Skeletal muscle cell (primary cell): ENCODE data around the gene AQP2.
"Not testable (repeated sequence)": the region's sequence is repeated elsewhere in the genome, so short reads cannot be mapped to it uniquely, and the experiment has no call there.

ENCODE experiments used
- DNase-seq: peaks from one replicate; pipeline ENCODE4 v3.0.0-alpha.2; 2010; ENCODE audit warnings: low read depth
- H3K4me3 ChIP-seq: 2 replicates; pipeline ENCODE4 v1.5.1; 2011; ENCODE audit warnings: low read depth, mild to moderate bottlenecking, control low read depth, low read length, moderate library complexity

The AQP2 gene

GRCh38 chr12:49980501-49981349 lies 30.2 kb downstream of the AQP2 start:
- no peak for DNase-seq
- no peak overlapping the region for H3K4me3 ChIP-seq

GRCh38 chr12:49982246-49983087 lies 31.9 kb downstream of the AQP2 start:
- no peak overlapping the region for H3K4me3 ChIP-seq
- no peak for DNase-seq

GRCh38 chr12:49983892-49984291 lies 33.4 kb downstream of the AQP2 start:
- H3K4me3 ChIP-seq, result no peak overlapping the region
- DNase-seq, result peak; percentile 70

GRCh38 chr12:49984476-49985359 lies 34.2 kb downstream of the AQP2 start:
- no peak for DNase-seq
- no peak overlapping the region for H3K4me3 ChIP-seq

- DNase-seq, result no peak
- H3K4me3 ChIP-seq, result no peak overlapping the region
Observed at GRCh38 chr12:49985981-49986380, 35.4 kb downstream of the AQP2 start.

GRCh38 chr12:49986476-49986875 lies 35.9 kb downstream of the AQP2 start:
- DNase-seq, H3K4me3 ChIP-seq: not testable (repeated sequence)

GRCh38 chr12:49987625-49988303 lies 37.2 kb downstream of the AQP2 start:
- peak; percentile 16 for DNase-seq
- no peak overlapping the region for H3K4me3 ChIP-seq

GRCh38 chr12:49989400-49989799 lies 38.9 kb downstream of the AQP2 start:
- not testable (repeated sequence) for DNase-seq

GRCh38 chr12:49990273-49990672 lies 39.7 kb downstream of the AQP2 start:
- DNase-seq, result no peak
- no peak overlapping the region for H3K4me3 ChIP-seq

More at GRCh38 chr12:49989400-49989799, 38.9 kb downstream of the AQP2 start:
- not testable (repeated sequence) for H3K4me3 ChIP-seq

GRCh38 chr12:49998453-49998852 lies 47.9 kb downstream of the AQP2 start:
- H3K4me3 ChIP-seq, result no peak overlapping the region
- DNase-seq, result no peak

- no peak for DNase-seq
- H3K4me3 ChIP-seq, result no peak overlapping the region
Observed at GRCh38 chr12:50003595-50003994, 53.1 kb downstream of the AQP2 start.

- no peak overlapping the region for H3K4me3 ChIP-seq
- no peak for DNase-seq
Observed at GRCh38 chr12:50004696-50005095, 54.2 kb downstream of the AQP2 start.

GRCh38 chr12:50005175-50005574 lies 54.6 kb downstream of the AQP2 start:
- H3K4me3 ChIP-seq, result no peak overlapping the region
- DNase-seq, result no peak

- no peak for DNase-seq
- no peak overlapping the region for H3K4me3 ChIP-seq
Observed at GRCh38 chr12:50006280-50006679, 55.7 kb downstream of the AQP2 start.

GRCh38 chr12:50006754-50007442 lies 56.4 kb downstream of the AQP2 start:
- no peak for DNase-seq
- H3K4me3 ChIP-seq, result no peak overlapping the region
